HG03460 (cell line): ENCODE results near the gene CFAP92.
"Not testable (repeated sequence)": the region's sequence is repeated elsewhere in the genome, so short reads cannot be mapped to it uniquely, and the experiment has no call there.

ENCODE experiments used
- ATAC-seq: cut with Tn5 transposase; IDR thresholded peaks from one replicate; pipeline ENCODE4 v1.9.1; 2021; ENCODE audit not compliant: unreplicated experiment

The CFAP92 gene

GRCh38 chr3:128942161-128942952 is 51.5 kb downstream of the CFAP92 start:
- no peak for ATAC-seq

- no peak for ATAC-seq
Observed at GRCh38 chr3:128940252-128940651, 53.6 kb downstream of the CFAP92 start.

GRCh38 chr3:128936341-128936740 is 57.5 kb downstream of the CFAP92 start:
- ATAC-seq = no peak

- ATAC-seq = no peak
Observed at GRCh38 chr3:128935922-128936321, 58.0 kb downstream of the CFAP92 start.

GRCh38 chr3:128933922-128934253 is 60.0 kb downstream of the CFAP92 start:
- ATAC-seq = no peak

- no peak for ATAC-seq
Observed at GRCh38 chr3:128933213-128933921, 60.5 kb downstream of the CFAP92 start.

- ATAC-seq = no peak
Observed at GRCh38 chr3:128932516-128933212, 61.2 kb downstream of the CFAP92 start.

GRCh38 chr3:128931046-128931445 is 62.8 kb downstream of the CFAP92 start:
- no peak for ATAC-seq

- no peak for ATAC-seq
Observed at GRCh38 chr3:128929364-128929763, 64.5 kb downstream of the CFAP92 start.

GRCh38 chr3:128923986-128924385 is 69.9 kb downstream of the CFAP92 start:
- ATAC-seq = not testable (repeated sequence)

- no peak for ATAC-seq
Observed at GRCh38 chr3:128923576-128923975, 70.3 kb downstream of the CFAP92 start.

GRCh38 chr3:128922804-128923459 is 70.9 kb downstream of the CFAP92 start:
- no peak for ATAC-seq

- ATAC-seq = no peak
Observed at GRCh38 chr3:128919988-128920387, 73.9 kb downstream of the CFAP92 start.

- ATAC-seq = no peak
Observed at GRCh38 chr3:128917291-128917690, 76.6 kb downstream of the CFAP92 start.

GRCh38 chr3:128914966-128915645 is 78.8 kb downstream of the CFAP92 start:
- no peak for ATAC-seq

- ATAC-seq = no peak
Observed at GRCh38 chr3:128911911-128912310, 82.0 kb downstream of the CFAP92 start.

- no peak for ATAC-seq
Observed at GRCh38 chr3:128910006-128910405, 83.9 kb downstream of the CFAP92 start.

GRCh38 chr3:128908951-128909350 is 84.9 kb downstream of the CFAP92 start:
- ATAC-seq = no peak

- no peak for ATAC-seq
Observed at GRCh38 chr3:128907706-128908445, 86.0 kb downstream of the CFAP92 start.
